A549 treated with AZD9567 at 1 μM for 4 hours (cell line): Measurements from ENCODE around the gene SV2B. TPM values are rescaled to one million over a fixed set of nuclear protein-coding genes. Genes with fewer than 3 reads are reported as not detected.

Experiments used
- total RNA-seq: library from RNA; stranded (reverse); fragments of 200-300 nt; extraction: Qiagen RNA extraction; gene quantifications from 5 replicates; pipeline ENCODE4 v1.2.3, GENCODE V29; 2022; ENCODE audit not compliant: insufficient read depth

Gene SV2B, protein sequence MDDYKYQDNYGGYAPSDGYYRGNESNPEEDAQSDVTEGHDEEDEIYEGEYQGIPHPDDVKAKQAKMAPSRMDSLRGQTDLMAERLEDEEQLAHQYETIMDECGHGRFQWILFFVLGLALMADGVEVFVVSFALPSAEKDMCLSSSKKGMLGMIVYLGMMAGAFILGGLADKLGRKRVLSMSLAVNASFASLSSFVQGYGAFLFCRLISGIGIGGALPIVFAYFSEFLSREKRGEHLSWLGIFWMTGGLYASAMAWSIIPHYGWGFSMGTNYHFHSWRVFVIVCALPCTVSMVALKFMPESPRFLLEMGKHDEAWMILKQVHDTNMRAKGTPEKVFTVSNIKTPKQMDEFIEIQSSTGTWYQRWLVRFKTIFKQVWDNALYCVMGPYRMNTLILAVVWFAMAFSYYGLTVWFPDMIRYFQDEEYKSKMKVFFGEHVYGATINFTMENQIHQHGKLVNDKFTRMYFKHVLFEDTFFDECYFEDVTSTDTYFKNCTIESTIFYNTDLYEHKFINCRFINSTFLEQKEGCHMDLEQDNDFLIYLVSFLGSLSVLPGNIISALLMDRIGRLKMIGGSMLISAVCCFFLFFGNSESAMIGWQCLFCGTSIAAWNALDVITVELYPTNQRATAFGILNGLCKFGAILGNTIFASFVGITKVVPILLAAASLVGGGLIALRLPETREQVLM
- 0.02 to 0.15 TPM (median 0.06 TPM) in 4 of 5 replicates, not detected in the other for total RNA-seq

GRCh38 chr15:91099995-91100813 is at the start of gene SV2B:
Gene SV2B (plus strand): TSS chr15:91100257. CDS start chr15:91226264, 126,007 bp downstream.

Other genes with a start within 250 kb of the SV2B start
- 35.1 to 56.4 TPM (median 52.6 TPM) in 5 replicates for gene FURIN, start 231.7 kb upstream of the SV2B start, total RNA-seq
- gene FES, start 215.8 kb upstream of the SV2B start, total RNA-seq, result 0.82 to 1.2 TPM (median 0.87 TPM) in 4 of 5 replicates, not detected in the other
- gene MAN2A2, start 197.0 kb upstream of the SV2B start, total RNA-seq, result 21.1 to 35.0 TPM (median 31.4 TPM) in 5 replicates
- gene HDDC3, start 167.7 kb upstream of the SV2B start, total RNA-seq, result 24.9 to 35.5 TPM (median 33.5 TPM) in 5 replicates
- gene UNC45A, start 165.0 kb upstream of the SV2B start, total RNA-seq, result 54.3 to 59.4 TPM (median 57.8 TPM) in 5 replicates
- 23.7 to 44.2 TPM (median 36.0 TPM) in 5 replicates for gene RCCD1, start 145.4 kb upstream of the SV2B start, total RNA-seq
- gene PRC1, start 105.7 kb upstream of the SV2B start, total RNA-seq, result 175 to 198 TPM (median 183 TPM) in 5 replicates
- 14.1 to 21.3 TPM (median 17.4 TPM) in 5 replicates for gene VPS33B, start 77.7 kb upstream of the SV2B start, total RNA-seq